H1 (cell line): ENCODE results near the gene GCGR. TPM values are rescaled to one million over a fixed set of nuclear protein-coding genes. Genes with fewer than 3 reads are reported as not detected.
A peak's percentile ranks its signal among the peaks of the same experiment; 100 is the strongest.

Experiments used
- CTCF ChIA-PET: fragments of 300-600 bp; sonication (Branson Sonifier 250); formaldehyde crosslinking; loops from one replicate; lab custom pipeline; 2021; ENCODE audit not compliant: partially characterized antibody; lab: Charles Lee
- POLR2A ChIA-PET: fragments of 300-600 bp; sonication (Branson Sonifier 250); formaldehyde crosslinking; loops from one replicate; lab custom pipeline; 2021; ENCODE audit warnings: inconsistent platforms; ENCODE audit not compliant: partially characterized antibody; lab: Charles Lee
- DNase-seq, 2 experiments: peaks; one replicate each; pipeline versions ENCODE4 v3.0.0 to v3.0.0-alpha.2; 2010 to 2022; ENCODE audit warnings: low spot score in 2 of 2, low read depth in 1 of 2, mixed read lengths in 1 of 2
- FAIRE-seq: peaks from 2 replicates; lab custom pipeline; 2011; peaks lifted over from hg19 to GRCh38; lab: Jason Lieb, UNC
- H2AFZ ChIP-seq: 2 replicates; pipeline ENCODE4 v1.8.1; 2012; ENCODE audit warnings: low read length, inconsistent platforms
- H2AK5ac ChIP-seq: 2 replicates; pipeline ENCODE4 v1.6.1; 2013; ENCODE audit warnings: low read depth, low read length
- H2BK120ac ChIP-seq: replicated peaks from 2 replicates; pipeline ENCODE3; 2013; ENCODE audit warnings: low read depth, low read length, inconsistent platforms
- H2BK12ac ChIP-seq: 2 replicates; pipeline ENCODE4 v1.6.1; 2013; ENCODE audit warnings: low read depth, low read length
- H2BK15ac ChIP-seq: 2 replicates; pipeline ENCODE4 v1.6.1; 2013; ENCODE audit warnings: low read length
- H2BK20ac ChIP-seq: 2 replicates; pipeline ENCODE4 v1.6.1; 2013; ENCODE audit warnings: low read length
- H2BK5ac ChIP-seq: 2 replicates; pipeline ENCODE4 v1.6.1; 2013; ENCODE audit warnings: low read depth, low read length
- H3K14ac ChIP-seq: 2 replicates; pipeline ENCODE4 v1.6.1; 2013; ENCODE audit warnings: inconsistent platforms; ENCODE audit not compliant: insufficient read length
- H3K18ac ChIP-seq: 2 replicates; pipeline ENCODE4 v1.6.1; 2013; ENCODE audit warnings: low read length; ENCODE audit errors: extremely low read depth
- H3K23ac ChIP-seq: 2 replicates; pipeline ENCODE4 v1.6.1; 2013; ENCODE audit warnings: inconsistent platforms; ENCODE audit not compliant: insufficient read length
- H3K23me2 ChIP-seq: 2 replicates; pipeline ENCODE4 v1.6.1; 2013; ENCODE audit warnings: low read depth, low read length
- H3K27ac ChIP-seq: 2 replicates; pipeline ENCODE4 v1.6.1; 2011; ENCODE audit warnings: low read depth, low read length, inconsistent platforms
- H3K27me3 ChIP-seq, 4 experiments: replicated peaks in 1 of 4; 1 replicate in 1 of 4; 2 replicates in 3 of 4; pipeline versions ENCODE4 v1.6.1 to v1.8.1; 2011 to 2013; ENCODE audit warnings: low read length in 3 of 4, mild to moderate bottlenecking in 3 of 4, inconsistent platforms in 2 of 4, mixed read lengths in 2 of 4, moderate library complexity in 1 of 4; ENCODE audit not compliant: control insufficient read depth in 3 of 4, insufficient read depth in 3 of 4; ENCODE audit errors: extremely low read depth in 1 of 4
- H3K36me3 ChIP-seq, 4 experiments: 2 replicates each; pipeline versions ENCODE4 v1.6.1 to v1.8.1; 2011 to 2013; ENCODE audit warnings: mild to moderate bottlenecking in 4 of 4, low read length in 3 of 4, moderate library complexity in 2 of 4, control low read depth in 1 of 4, inconsistent platforms in 1 of 4; ENCODE audit not compliant: insufficient read depth in 4 of 4, control insufficient read depth in 2 of 4
- H3K4ac ChIP-seq: replicated peaks from 2 replicates; pipeline ENCODE3; 2013; ENCODE audit warnings: low read length, low read depth, mixed read lengths, inconsistent platforms; ENCODE audit not compliant: insufficient read length
- H3K4me1 ChIP-seq, 4 experiments: replicated peaks in 1 of 4; 1 replicate in 1 of 4; 2 replicates in 3 of 4; pipeline versions ENCODE4 v1.6.1 to v1.8.1; 2011 to 2013; ENCODE audit warnings: low read length in 3 of 4, inconsistent platforms in 2 of 4, mixed read lengths in 1 of 4; ENCODE audit not compliant: insufficient read depth in 4 of 4, control insufficient read depth in 3 of 4
- H3K4me2 ChIP-seq, 2 experiments: 2 replicates each; pipeline versions ENCODE4 v1.6.1 to v1.8.1; 2011 to 2013; ENCODE audit warnings: low read depth in 2 of 2, low read length in 2 of 2, control low read depth in 1 of 2, inconsistent platforms in 1 of 2, mild to moderate bottlenecking in 1 of 2; ENCODE audit not compliant: insufficient read depth in 1 of 2
- H3K4me3 ChIP-seq, 4 experiments: fragments of 200-600, 300-600 bp in 1 of 4; sonication (generic), shearing (Covaris generic), sonication (Bioruptor Twin) in 1 of 4; 2 replicates each; pipeline versions ENCODE4 v1.5.1 to v1.8.1; 2011 to 2016; ENCODE audit warnings: low read length in 4 of 4, low read depth in 3 of 4, control low read depth in 2 of 4, inconsistent platforms in 2 of 4, mild to moderate bottlenecking in 2 of 4, mixed read lengths in 1 of 4, moderate library complexity in 1 of 4; ENCODE audit not compliant: insufficient read depth in 2 of 4; ENCODE audit errors: extremely low read depth in 1 of 4
- H3K56ac ChIP-seq: replicated peaks from 2 replicates; pipeline ENCODE3; 2013; ENCODE audit warnings: low read depth, mild to moderate bottlenecking, mixed read lengths, low read length, inconsistent platforms; ENCODE audit not compliant: insufficient read length
- H3K79me1 ChIP-seq: 2 replicates; pipeline ENCODE4 v1.6.1; 2013; ENCODE audit warnings: low read depth, low read length, control low read depth
- H3K79me2 ChIP-seq, 2 experiments: 2 replicates each; pipeline versions ENCODE4 v1.6.1 to v1.8.1; 2012 to 2013; ENCODE audit warnings: low read length in 2 of 2, mild to moderate bottlenecking in 2 of 2, inconsistent platforms in 1 of 2; ENCODE audit not compliant: insufficient read depth in 2 of 2, control insufficient read depth in 1 of 2
- H3K9ac ChIP-seq, 4 experiments: replicated peaks in 1 of 4; 1 replicate in 1 of 4; 2 replicates in 3 of 4; pipeline versions ENCODE4 v1.6.1 to v1.8.1; 2011 to 2013; ENCODE audit warnings: low read depth in 3 of 4, low read length in 3 of 4, control low read depth in 2 of 4, mild to moderate bottlenecking in 2 of 4, moderate library complexity in 2 of 4, inconsistent platforms in 1 of 4; ENCODE audit errors: extremely low read depth in 1 of 4
- H3K9me3 ChIP-seq, 2 experiments: 2 replicates each; pipeline versions ENCODE4 v1.6.1 to v1.8.1; 2012 to 2013; ENCODE audit warnings: mild to moderate bottlenecking in 2 of 2, moderate library complexity in 2 of 2, control low read depth in 1 of 2, inconsistent platforms in 1 of 2, low read depth in 1 of 2, low read length in 1 of 2, mixed read lengths in 1 of 2; ENCODE audit not compliant: insufficient read depth in 2 of 2
- H4K20me1 ChIP-seq, 2 experiments: replicated peaks in 1 of 2; 2 replicates each; pipeline versions ENCODE3 to v1.8.1; 2011 to 2013; ENCODE audit warnings: inconsistent platforms in 2 of 2, low read length in 2 of 2, mild to moderate bottlenecking in 1 of 2; ENCODE audit not compliant: insufficient read depth in 2 of 2, control insufficient read depth in 1 of 2
- H4K5ac ChIP-seq: 2 replicates; pipeline ENCODE4 v1.6.1; 2013; ENCODE audit warnings: low read length, low read depth, mixed read lengths, inconsistent platforms; ENCODE audit not compliant: insufficient read length
- H4K8ac ChIP-seq: 2 replicates; pipeline ENCODE4 v1.8.0; 2013; ENCODE audit warnings: mild to moderate bottlenecking, moderate library complexity, low read length, inconsistent platforms; ENCODE audit not compliant: insufficient read depth; ENCODE audit errors: extremely low read depth
- H4K91ac ChIP-seq: replicated peaks from 2 replicates; pipeline ENCODE3; 2013; ENCODE audit warnings: low read length, mixed read lengths, inconsistent platforms; ENCODE audit not compliant: insufficient read length
- ASH2L ChIP-seq: fragments of 200-600, 300-600 bp; sonication (generic); IDR thresholded peaks from one replicate; pipeline ENCODE4 v1.7.1; 2017; ENCODE audit warnings: low read length
- BCL11A ChIP-seq, 2 experiments: IDR thresholded peaks; one replicate each; pipeline ENCODE4 v1.6.1; 2011; ENCODE audit warnings: low read depth in 2 of 2, low read length in 2 of 2, mild to moderate bottlenecking in 2 of 2
- CBX5 ChIP-seq: fragments of 300-800, 300-1000 bp; sonication (generic); IDR thresholded peaks from 2 replicates; pipeline ENCODE4 v1.7.1; 2016; ENCODE audit warnings: antibody characterized with exemption, low read length, low read depth
- EGR1 ChIP-seq: IDR thresholded peaks from 2 replicates; pipeline ENCODE4 v1.6.1; 2011; ENCODE audit warnings: low read depth, low read length, borderline replicate concordance
- FOSL1 ChIP-seq: IDR thresholded peaks from 2 replicates; pipeline ENCODE4 v1.6.1; 2011; ENCODE audit warnings: mild to moderate bottlenecking, low read depth, low read length, moderate library complexity; ENCODE audit not compliant: insufficient read depth
- MAFK ChIP-seq: IDR thresholded peaks from 2 replicates; pipeline ENCODE4 v1.6.1; 2012; ENCODE audit warnings: low read depth, mild to moderate bottlenecking, improper control_type of control experiment, low read length
- NANOG ChIP-seq: IDR thresholded peaks from 2 replicates; pipeline ENCODE4 v1.6.1; 2011; ENCODE audit warnings: low read length, low read depth, mild to moderate bottlenecking, inconsistent platforms; ENCODE audit not compliant: insufficient read depth, poor library complexity, severe bottlenecking
- PHF8 ChIP-seq: fragments of 200-600 bp; sonication (generic); conservative IDR thresholded peaks from 2 replicates; pipeline ENCODE4 v1.7.1; 2012; ENCODE audit warnings: low read depth, mild to moderate bottlenecking, inconsistent platforms, low read length, moderate library complexity
- POLR2AphosphoS5 ChIP-seq: IDR thresholded peaks from 2 replicates; pipeline ENCODE4 v1.6.1; 2011; ENCODE audit warnings: low read depth, low read length
- RFX5 ChIP-seq: IDR thresholded peaks from 2 replicates; pipeline ENCODE4 v1.6.1; 2011; ENCODE audit warnings: low read depth, low read length, improper control_type of control experiment, borderline replicate concordance
- SIRT6 ChIP-seq: IDR thresholded peaks from one replicate; pipeline ENCODE4 v1.7.1; 2012; ENCODE audit warnings: low read length, inconsistent platforms
- SP2 ChIP-seq: IDR thresholded peaks from 2 replicates; pipeline ENCODE4 v1.6.1; 2012; ENCODE audit warnings: mild to moderate bottlenecking, low read length, inconsistent platforms
- SRF ChIP-seq: IDR thresholded peaks from 2 replicates; pipeline ENCODE4 v1.6.1; 2011; ENCODE audit warnings: mild to moderate bottlenecking, low read depth, low read length, moderate library complexity
- SUZ12 ChIP-seq: fragments of 200-600 bp; sonication (generic); IDR thresholded peaks from 2 replicates; pipeline ENCODE4 v1.6.1; 2012; ENCODE audit warnings: mild to moderate bottlenecking, inconsistent platforms, low read length, moderate library complexity, mixed read lengths
- TCF12 ChIP-seq: IDR thresholded peaks from 2 replicates; pipeline ENCODE4 v1.6.1; 2011; ENCODE audit warnings: low read depth, mild to moderate bottlenecking, low read length
- WGBS, 2 experiments: shearing (Covaris generic) in 1 of 2; methylation state at CpG; one replicate each; pipeline versions ENCODE4 v1.1.6 to v1.1.7; 2013 to 2015; ENCODE audit warnings: low lambda C conversion rate in 2 of 2, mixed read lengths in 2 of 2, inconsistent platforms in 1 of 2, low coverage in 1 of 2, missing lambda C conversion rate in 1 of 2; ENCODE audit not compliant: insufficient replicate concordance in 2 of 2, insufficient coverage in 1 of 2, insufficient read length in 1 of 2; ENCODE audit errors: extremely low coverage in 1 of 2, missing lambda C conversion rate in 1 of 2; 5-methylcytosine and 5-hydroxymethylcytosine counted together
- polyA plus RNA-seq, 7 experiments: library from polyadenylated mRNA; depleted of rRNA in 3 of 7; stranded (reverse) in 5 of 7; unstranded in 2 of 7; fragments of >200 nt in 5 of 7; fragments of 200-250 nt in 2 of 7; gene quantifications; 1 replicate in 5 of 7; 2 replicates in 1 of 7; 4 replicates in 1 of 7; pipeline versions ENCODE4 v1.2.1 to v1.2.3, GENCODE V29; 2011 to 2013; ENCODE audit warnings: missing spikeins in 2 of 7, mixed read lengths in 2 of 7
- total RNA-seq: library from RNA; stranded (reverse); fragmentation: NEBNext Ultra II Directional; extraction: Animal tissue kit (Norgen Biotek cat#: 25700); gene quantifications from 2 replicates; pipeline ENCODE4 v1.2.1, GENCODE V29; 2021

Gene GCGR
- total and polyA plus RNA-seq, 2 of the 8 experiments (the other 6 are each of a cell fraction or from before 2014, with no cell fraction given), result 0.44 to 0.56 TPM

DNA sequence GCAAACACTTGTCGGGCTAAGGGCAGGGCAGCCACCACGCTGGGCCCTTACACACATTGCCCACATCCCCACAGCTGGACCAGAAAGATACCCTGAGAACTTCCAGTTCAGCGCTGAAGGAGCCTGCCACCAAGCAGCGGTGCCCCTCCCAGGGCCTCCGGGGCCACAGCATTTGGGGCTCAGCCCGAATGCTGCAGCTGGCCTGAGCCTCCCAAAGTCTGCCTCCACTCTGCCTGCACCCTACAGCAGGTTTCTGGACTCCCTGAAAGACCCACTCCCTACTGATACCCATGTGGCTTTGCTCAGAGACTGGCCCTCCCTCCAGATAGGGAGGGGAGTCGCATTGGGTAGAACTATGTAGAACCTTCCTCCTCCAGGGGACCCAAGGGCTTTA lies 27.6 kb downstream of the GCGR start:
- H3K27me3 ChIP-seq, result 0 out of 7 replicates have a peak, but pooled peaks cover 0 to 2% (median 0%) of the 10 kb centered on the region in 4 experiments
- 98% methylated on average over 7 of the region's 7 CpGs; no CpG with 5 or more reads in 1 of the 2 experiments for WGBS, 2 experiments
- no peak overlapping the region for H2BK20ac ChIP-seq
- no peak overlapping the region for H2BK15ac ChIP-seq
- no peak overlapping the region for H2AFZ ChIP-seq
- no peaks in the 10 kb centered on the region for H3K9me3 ChIP-seq
- H4K8ac ChIP-seq, result peak overlapping the region; percentile 59; the same call in 1 of the 2 replicates
- H2BK5ac ChIP-seq, result no peak overlapping the region
- no peak overlapping the region for H3K4ac ChIP-seq
- H3K23ac ChIP-seq, result no peak overlapping the region
- H4K20me1 ChIP-seq, result peaks cover 0 to 16% of the 10 kb centered on the region in 2 experiments
- no peak overlapping the region for H2BK120ac ChIP-seq
- H3K56ac ChIP-seq, result no peak overlapping the region
- DNase-seq (no peak), FAIRE-seq (no peak)
- no peak overlapping the region for H3K9ac ChIP-seq
- H3K4me3 ChIP-seq, result 0 out of 8 replicates have a peak overlapping the region, but pooled peaks of 1 of the 4 experiments have one; percentile 97
- H2AK5ac ChIP-seq, result 0 out of 2 replicates have a peak overlapping the region, but pooled peaks have one; percentile 24
- H3K14ac ChIP-seq, result no peak overlapping the region
- no peaks in the 10 kb centered on the region; a peak in 1 of 8 replicates for H3K36me3 ChIP-seq
- peak overlapping the region in 1 of 2 experiments; percentile 95; a peak in 3 of 4 replicates for H3K4me2 ChIP-seq
- ChIA-PET POLR2A (interaction anchor here (5.0 kb wide), 1 partner anchor 12 kb away, joined by 37 read pairs; no protein-coding TSS in a partner anchor), CTCF (interaction anchor here (1.4 to 2.5 kb wide), 2 partner anchors 9 to 24 kb away, joined by 5 to 9 read pairs; no protein-coding TSS in a partner anchor)
- no peak overlapping the region for H3K18ac ChIP-seq
- H4K91ac ChIP-seq, result no peak overlapping the region
- no peak overlapping the region for H3K27ac ChIP-seq
- H3K23me2 ChIP-seq, result peaks cover 8% of the 10 kb centered on the region
- peaks cover 13% of the 10 kb centered on the region for H3K79me1 ChIP-seq
- peaks cover 0 to 15% of the 10 kb centered on the region in 2 experiments; a peak in 1 of 4 replicates for H3K79me2 ChIP-seq
- no peak overlapping the region for H2BK12ac ChIP-seq
- no peak overlapping the region for H4K5ac ChIP-seq
- peaks cover 0 to 15% (median 8%) of the 10 kb centered on the region in 4 experiments; a peak in 4 of 7 replicates for H3K4me1 ChIP-seq
- TF ChIP-seq ASH2L (no peak), SIRT6 (no peak), POLR2AphosphoS5 (no peak), PHF8 (no peak), SP2 (no peak), SRF (no peak), SUZ12 (no peak), EGR1 (no peak), MAFK (no peak), CBX5 (no peak), TCF12 (no peak), NANOG (no peak), RFX5 (no peak), FOSL1 (no peak), BCL11A (IDR thresholded peaks at IDR 0.05; ENCODE audit: low read depth in 2 of 2, low read length in 2 of 2) (no peak)
